ENCODE data around the gene FGR.

DNA sequence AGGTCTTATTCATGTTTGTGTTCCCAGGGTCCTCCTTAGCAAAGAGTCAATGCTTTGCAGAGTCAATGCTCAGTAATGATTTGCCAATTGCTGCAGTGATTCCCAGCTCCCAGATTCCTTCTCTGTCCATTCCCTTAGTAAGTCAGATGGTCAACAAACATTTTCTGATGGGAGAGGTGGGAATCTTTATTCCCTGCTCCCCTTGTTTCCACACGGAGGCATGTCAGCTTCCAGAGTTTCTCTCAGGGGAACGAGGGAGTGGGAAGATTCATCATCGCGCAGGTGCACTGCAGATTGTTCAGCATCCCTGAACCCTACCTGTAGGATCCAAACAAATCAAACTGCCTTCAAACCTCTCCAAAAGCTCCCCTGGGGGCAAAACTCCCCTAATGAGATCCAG is 23.5 kb downstream of the FGR start:
- TF ChIP-seq EZH2phosphoT487 (IDR thresholded peaks at IDR 0.05; ENCODE audit: insufficient read depth, low read depth) (no peak), EZH2 (IDR thresholded peaks at IDR 0.05; ENCODE audit: insufficient read depth, poor library complexity, severe bottlenecking) (no peak)

Measured in GM23248 (cell line).